Fibroblast of villous mesenchyme (primary cell): ENCODE measurements around the gene CXCR6. TPM values are rescaled to one million over a fixed set of nuclear protein-coding genes. Genes with fewer than 3 reads are reported as not detected.

ENCODE experiments used
- DNase-seq: peaks from one replicate; pipeline ENCODE4 v3.0.0-alpha.2; 2010; ENCODE audit warnings: low read depth
- H3K4me3 ChIP-seq: 2 replicates; pipeline ENCODE4 v1.5.1; 2011; ENCODE audit warnings: low read depth, mild to moderate bottlenecking, low read length
- small RNA-seq: library from RNA; depleted of rRNA; stranded (forward); fragments of <200 nt; gene quantifications from one replicate; pipeline ENCODE3, GENCODE V24; 2012
- total RNA-seq: library from RNA; depleted of rRNA; stranded (reverse); fragments of >200 nt; gene quantifications from 2 replicates; pipeline ENCODE4 v1.2.3, GENCODE V29; 2012
- TF ChIP-seq, protein P1 (sequence below): IDR thresholded peaks from 2 replicates; pipeline ENCODE4 v1.5.1; 2012; ENCODE audit warnings: low read depth, mild to moderate bottlenecking, low read length; ENCODE audit not compliant: insufficient read depth

CXCR6 gene
- total RNA-seq, 1 donor: under 0.01 TPM

DNA sequence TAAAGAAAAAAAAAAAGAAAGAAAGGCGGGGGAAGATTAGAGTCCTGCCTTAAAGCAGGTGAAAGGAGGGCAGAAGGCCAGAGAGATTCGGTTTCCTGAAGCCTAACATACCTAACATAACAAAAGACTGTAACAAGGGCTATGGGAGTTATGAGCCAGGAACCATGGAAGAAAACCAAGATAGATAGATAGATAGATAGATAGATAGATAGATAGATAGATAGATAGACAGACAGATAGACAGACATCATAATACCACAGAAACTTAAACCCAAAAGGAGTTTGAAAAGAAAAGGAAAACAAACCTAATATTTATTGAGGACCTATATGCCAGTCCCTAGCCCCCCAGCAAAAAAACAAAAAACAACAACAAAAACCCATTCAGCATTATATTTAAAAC, 54.7 kb downstream of the CXCR6 start:
- TF ChIP-seq, protein P1, sequence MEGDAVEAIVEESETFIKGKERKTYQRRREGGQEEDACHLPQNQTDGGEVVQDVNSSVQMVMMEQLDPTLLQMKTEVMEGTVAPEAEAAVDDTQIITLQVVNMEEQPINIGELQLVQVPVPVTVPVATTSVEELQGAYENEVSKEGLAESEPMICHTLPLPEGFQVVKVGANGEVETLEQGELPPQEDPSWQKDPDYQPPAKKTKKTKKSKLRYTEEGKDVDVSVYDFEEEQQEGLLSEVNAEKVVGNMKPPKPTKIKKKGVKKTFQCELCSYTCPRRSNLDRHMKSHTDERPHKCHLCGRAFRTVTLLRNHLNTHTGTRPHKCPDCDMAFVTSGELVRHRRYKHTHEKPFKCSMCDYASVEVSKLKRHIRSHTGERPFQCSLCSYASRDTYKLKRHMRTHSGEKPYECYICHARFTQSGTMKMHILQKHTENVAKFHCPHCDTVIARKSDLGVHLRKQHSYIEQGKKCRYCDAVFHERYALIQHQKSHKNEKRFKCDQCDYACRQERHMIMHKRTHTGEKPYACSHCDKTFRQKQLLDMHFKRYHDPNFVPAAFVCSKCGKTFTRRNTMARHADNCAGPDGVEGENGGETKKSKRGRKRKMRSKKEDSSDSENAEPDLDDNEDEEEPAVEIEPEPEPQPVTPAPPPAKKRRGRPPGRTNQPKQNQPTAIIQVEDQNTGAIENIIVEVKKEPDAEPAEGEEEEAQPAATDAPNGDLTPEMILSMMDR: no peak
- no peak overlapping the region for H3K4me3 ChIP-seq
- no peak for DNase-seq

Small RNAs within 50 kb of the gene (small RNA-seq; reads per million reads assigned to genes)
- gene RF00019: not detected

Other genes starting within 250 kb of the CXCR6 start
- gene SLC6A20, start 146.9 kb upstream of the CXCR6 start, total RNA-seq: not detected in 2 replicates
- 13.2 and 18.6 TPM in 2 replicates for gene LZTFL1, start 101.3 kb upstream of the CXCR6 start, total RNA-seq
- gene CCR9, start 56.9 kb upstream of the CXCR6 start, total RNA-seq: not detected in 2 replicates
- 20.6 and 23.7 TPM in 2 replicates for gene FYCO1, start 52.4 kb downstream of the CXCR6 start, total RNA-seq
- not detected in 2 replicates for gene XCR1, start 84.0 kb downstream of the CXCR6 start, total RNA-seq